AG20443 (cell line): ENCODE data around the gene SRGAP1.
"Not testable (repeated sequence)": the region's sequence is repeated elsewhere in the genome, so short reads cannot be mapped to it uniquely, and the experiment has no call there.

Source experiments
- DNase-seq: peaks from one replicate; pipeline ENCODE4 v3.0.0; 2012; ENCODE audit warnings: low spot score, mixed read lengths

The SRGAP1 gene

GRCh38 chr12:63869656-63870055, 25.2 kb downstream of the SRGAP1 start:
- DNase-seq: no peak

DNA sequence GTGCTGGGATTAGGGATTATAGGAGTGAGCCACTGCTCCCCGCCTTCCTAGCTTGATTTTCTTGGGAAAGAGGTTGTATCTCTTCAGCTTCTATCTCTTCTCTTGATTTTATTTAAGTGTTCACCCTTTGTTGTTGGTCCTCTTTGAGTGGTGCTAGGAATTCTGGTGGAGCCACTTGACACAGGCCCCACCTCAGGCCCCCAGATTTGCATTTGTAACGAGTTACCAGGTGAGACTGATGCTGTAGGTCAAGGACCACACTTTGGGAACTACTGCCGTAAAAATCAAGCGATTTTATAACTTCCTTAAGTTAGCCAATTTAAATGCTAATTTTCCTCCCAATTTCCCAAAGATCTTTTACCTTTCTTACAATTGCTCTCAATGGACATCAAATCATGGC, 26.3 kb downstream of the SRGAP1 start:
- no peak for DNase-seq

DNA sequence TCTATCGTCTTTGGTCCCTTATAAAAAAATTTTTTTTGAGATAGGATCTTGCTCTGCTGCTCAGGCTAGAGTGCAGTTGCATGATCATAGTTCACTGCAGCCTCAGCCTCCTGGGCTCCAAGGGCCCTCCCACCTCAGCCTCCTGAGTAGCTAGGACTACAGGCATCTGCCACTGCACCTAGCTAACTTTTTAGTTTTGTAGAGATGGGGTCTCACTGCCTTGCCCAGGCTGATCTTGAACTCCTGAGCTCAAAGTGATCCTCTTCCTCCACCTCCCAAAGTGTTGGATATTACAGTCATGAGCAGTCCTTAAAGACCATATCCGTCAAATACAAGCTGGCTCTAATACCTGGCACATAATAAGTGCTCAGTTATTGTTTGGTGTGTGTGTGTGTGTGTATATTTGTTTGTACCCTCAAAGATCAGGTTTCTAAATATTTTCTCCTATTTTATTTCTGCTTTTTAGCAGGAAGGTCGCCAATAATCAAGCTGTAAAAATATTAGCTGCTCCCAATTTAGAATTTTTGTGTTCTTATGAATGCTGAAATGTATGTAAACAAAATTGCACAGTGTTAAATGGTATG, 30.5 kb downstream of the SRGAP1 start:
- DNase-seq: no peak

- no peak for DNase-seq
Measured at GRCh38 chr12:63875703-63876102, 31.2 kb downstream of the SRGAP1 start.

DNA sequence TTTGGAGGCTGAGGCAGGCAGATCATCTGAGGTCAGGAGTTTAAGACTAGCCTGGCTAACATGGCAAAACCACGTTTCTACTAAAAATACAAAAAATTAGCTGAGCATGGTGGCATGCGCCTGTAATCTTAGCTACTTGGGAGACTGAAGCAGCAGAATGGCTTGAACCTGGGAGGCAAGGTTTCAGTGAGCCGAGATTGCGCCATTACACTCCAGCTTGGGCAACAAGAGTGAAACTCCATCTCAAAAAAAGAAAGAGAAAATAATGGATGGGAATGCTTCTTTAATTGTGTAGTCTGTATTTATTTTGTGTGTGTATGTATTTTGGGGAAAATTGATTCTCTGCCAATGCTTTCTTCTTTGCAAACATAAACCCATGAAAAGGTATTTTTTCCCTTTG, 32.5 kb downstream of the SRGAP1 start:
- no peak for DNase-seq

- DNase-seq: no peak
Measured at GRCh38 chr12:63877693-63878092, 33.2 kb downstream of the SRGAP1 start.

- DNase-seq: not testable (repeated sequence)
Measured at GRCh38 chr12:63880235-63880634, 35.7 kb downstream of the SRGAP1 start.

DNA sequence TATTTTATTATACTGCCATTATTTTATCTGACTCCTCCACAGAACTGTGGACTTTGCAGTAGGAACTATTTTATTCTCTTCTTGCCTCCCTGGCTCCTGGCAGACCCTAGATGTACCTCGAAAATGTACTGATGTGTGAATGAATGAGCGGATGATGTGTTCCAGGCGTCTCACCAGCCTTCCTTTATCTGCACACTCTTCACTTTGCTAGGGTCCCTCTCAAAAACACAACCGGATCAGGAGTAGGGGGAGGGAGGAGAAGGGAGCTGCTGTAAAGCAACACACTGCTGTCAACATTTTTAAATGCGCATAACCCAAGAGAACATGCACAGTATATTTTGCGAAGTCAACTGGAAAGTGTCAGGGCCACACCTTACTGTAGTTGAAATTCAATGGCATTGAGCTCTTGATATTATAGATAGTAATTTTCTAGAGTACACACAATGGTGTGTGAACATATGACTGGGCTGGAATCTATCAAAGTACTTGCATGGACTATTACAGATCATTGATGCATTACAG, 36.3 kb downstream of the SRGAP1 start:
- no peak for DNase-seq

- no peak for DNase-seq
Measured at GRCh38 chr12:63882844-63883243, 38.3 kb downstream of the SRGAP1 start.

DNA sequence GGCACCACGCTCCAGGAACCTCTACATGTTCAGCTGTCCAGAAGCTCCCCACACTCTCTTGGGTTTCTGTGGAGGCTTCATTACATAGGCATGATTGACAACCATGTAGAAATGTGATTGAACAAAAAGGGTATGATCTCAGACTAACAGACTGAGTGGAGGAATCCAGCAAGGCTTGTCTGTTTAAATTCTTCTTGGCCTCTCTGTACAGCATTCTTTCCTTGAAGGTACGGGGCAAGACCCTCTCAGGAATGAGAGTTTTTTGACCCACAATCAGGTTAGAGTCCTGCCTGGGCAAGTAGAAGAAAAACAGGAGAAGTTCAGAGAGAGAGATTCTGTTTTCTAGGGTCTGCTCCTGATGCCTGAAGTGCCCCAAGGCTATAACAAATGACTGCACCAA, 40.9 kb downstream of the SRGAP1 start:
- no peak for DNase-seq

GRCh38 chr12:63888908-63889635, 44.6 kb downstream of the SRGAP1 start:
- DNase-seq: peak; percentile 59

- DNase-seq: no peak
Measured at GRCh38 chr12:63889721-63890509, 45.4 kb downstream of the SRGAP1 start.

DNA sequence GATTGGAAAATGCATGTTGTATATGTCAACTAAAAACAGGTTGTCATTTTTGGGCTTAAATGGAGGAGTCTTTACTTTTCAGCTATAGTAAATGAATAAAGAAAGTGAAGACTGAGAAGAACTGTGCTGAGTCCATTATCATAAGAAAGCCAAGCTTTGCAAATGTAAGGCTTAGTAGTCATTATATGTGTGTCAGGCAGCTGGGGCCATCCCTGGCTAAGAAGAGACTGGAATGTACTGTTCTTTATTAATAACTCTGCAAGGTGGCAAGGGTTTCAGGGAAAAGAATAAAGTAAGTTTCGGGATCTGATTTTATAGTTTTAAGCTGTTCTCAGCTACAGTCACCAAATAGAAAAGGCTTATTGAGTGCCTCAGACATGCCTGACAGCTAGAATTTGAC, 48.7 kb downstream of the SRGAP1 start:
- DNase-seq: no peak

DNA sequence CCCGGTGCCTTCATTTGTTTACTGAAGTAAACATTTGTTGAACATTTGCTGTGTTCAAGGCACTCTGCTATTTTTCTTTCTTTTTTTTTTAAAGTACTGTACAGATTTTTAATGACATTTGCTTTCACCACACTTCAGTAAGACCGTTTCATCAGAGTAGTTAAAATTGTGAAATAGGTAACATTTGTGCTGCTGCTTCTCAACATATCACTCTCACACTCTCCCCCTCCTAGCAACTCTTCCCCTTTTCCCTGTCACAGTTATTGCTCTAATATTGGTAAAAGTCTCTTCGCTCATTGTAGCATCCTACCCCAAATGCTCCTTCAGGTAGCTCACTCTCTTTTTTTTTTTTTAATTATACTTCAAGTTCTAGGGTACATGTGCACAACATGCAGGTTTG, 49.6 kb downstream of the SRGAP1 start:
- DNase-seq: no peak

GRCh38 chr12:63895841-63896240, 51.3 kb downstream of the SRGAP1 start:
- no peak for DNase-seq

DNA sequence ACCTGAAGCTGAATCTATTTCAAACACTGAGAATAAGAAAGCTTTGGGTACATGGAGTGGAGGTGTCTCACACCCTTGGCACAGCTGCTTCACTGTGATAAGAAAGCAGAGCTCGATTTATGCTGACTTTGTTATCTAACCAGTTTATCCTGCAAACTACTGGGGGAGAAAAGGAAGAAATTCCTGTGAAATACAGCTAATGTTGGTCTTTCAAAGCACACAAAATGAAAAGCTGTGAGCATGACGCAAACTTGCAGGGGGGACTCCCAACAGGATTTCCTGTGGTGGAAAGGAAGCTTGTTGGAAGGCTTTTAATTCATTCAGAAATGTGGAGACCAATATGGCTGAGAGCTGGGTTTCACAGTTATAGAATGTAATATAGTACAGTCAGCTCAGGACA, 53.4 kb downstream of the SRGAP1 start:
- no peak for DNase-seq

GRCh38 chr12:63898764-63899337, 54.4 kb downstream of the SRGAP1 start:
- no peak for DNase-seq

DNA sequence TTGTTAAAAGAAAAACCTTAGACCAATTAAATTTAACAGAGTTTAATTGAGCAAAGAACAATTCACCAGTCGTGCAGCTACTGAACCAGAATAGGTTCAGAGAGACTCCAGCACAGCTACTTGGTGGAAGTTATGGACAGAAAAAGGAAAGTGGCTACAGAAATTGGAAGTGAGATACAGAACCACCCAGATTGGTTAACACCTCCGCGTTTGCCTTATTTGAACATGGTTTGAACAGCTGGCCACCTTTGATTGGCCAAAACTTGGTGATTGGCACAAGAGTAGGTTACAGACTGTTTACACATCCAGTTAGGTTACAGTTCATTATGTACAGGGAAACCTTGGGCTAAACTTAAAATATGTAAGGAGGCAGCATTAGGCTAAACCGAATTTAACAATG, 54.9 kb downstream of the SRGAP1 start:
- no peak for DNase-seq

DNA sequence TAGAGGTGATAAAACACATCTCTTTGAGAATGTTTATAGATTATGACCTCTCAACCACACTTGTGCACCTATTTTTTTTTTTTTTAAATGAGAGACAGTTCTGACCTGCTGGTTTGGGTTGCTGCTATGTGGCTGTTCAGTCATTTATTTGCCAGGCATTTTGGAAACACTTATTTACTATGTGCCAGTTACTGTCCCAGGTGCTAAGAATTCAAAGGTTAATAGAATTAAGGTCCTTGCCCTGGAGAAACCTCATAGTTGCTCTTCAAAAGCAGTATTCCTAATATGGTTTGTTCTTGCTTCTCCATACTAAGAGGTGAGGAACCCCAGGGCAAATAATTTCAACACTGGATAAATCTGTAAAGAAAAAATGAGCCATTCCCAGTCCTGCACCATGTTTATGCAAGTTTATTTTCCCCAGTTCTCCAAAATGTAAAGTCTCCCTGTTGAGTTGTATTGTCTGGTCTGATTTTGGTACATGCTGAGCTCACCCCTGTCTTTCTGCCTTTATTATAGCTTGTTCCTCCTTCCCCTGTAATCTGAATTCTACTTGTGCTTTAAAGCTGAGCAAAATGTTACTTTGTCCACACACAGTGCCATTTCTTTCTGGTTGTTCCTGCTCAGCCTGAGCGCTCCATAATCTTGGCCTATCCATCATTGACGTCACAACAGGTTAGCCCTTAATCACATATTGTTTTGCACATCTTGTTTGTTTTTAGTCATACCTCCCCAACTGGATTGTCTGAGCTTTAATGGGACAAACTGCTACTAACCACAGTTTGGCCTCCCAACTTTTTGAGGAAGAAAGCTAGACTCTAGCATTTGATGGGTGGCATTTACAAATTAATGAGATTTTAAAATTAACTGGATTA, 56.7 kb downstream of the SRGAP1 start:
- DNase-seq: no peak

GRCh38 chr12:63904653-63905052, 60.2 kb downstream of the SRGAP1 start:
- DNase-seq: no peak

DNA sequence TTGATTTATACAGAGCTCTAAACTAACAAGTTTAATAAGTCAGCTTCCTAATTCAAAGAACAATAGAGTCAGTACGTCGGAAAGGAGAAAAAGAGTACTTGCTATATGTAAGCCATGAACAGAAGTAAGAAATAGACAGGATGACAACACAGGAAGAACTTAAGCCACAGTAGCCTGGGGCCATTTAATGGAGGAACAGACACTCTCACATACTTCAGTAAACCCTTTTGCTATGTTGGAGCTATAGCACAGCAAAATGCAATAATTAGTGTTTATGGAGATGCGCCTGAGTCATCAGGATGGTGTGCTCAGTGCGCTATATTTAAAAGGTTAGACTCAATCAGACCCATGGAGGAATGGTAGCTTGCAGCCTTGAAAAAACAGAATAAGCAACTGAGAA, 61.0 kb downstream of the SRGAP1 start:
- no peak for DNase-seq

DNA sequence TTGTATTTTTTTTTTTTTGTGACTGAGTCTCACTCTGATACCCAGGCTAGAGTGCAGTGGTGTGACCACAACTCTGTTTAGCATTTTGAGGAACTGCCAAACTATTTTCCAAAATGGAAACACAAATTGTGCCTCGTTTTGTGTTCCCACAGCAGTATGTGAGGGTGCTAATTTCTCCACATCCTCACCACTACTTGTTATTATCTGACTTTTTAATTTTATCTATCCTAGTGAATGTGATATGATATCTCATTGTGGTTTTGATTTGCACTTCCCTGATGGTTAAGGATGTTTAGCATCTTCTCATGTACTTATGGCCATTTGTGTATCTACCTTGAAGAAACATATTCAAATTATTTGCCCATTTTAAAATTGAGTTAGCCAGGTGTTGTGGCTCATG, 62.4 kb downstream of the SRGAP1 start:
- no peak for DNase-seq
